Endothelial cell of umbilical vein (primary cell): Measurements from ENCODE around the gene PTPRT.

Experiments used
- FOS ChIP-seq: IDR thresholded peaks from 2 replicates; pipeline ENCODE4 v1.6.1; 2011; ENCODE audit warnings: mild to moderate bottlenecking, low read length, moderate library complexity, borderline replicate concordance; ENCODE audit not compliant: insufficient read depth
- TF ChIP-seq, protein P1 (sequence below): IDR thresholded peaks from 2 replicates; pipeline ENCODE4 v1.6.1; 2011; ENCODE audit not compliant: insufficient read depth, insufficient read length
- TF ChIP-seq, protein P2 (sequence below), 2 donors: IDR thresholded peaks; 1 replicate in 1 of 2; 2 replicates in 1 of 2; pipeline ENCODE4 v1.5.1; 2011; ENCODE audit warnings: low read length in 2 of 2, mild to moderate bottlenecking in 2 of 2, moderate library complexity in 2 of 2, control low read depth in 1 of 2, inconsistent platforms in 1 of 2, low read depth in 1 of 2; ENCODE audit not compliant: insufficient read depth in 1 of 2; ENCODE audit errors: extremely low read depth in 1 of 2

DNA sequence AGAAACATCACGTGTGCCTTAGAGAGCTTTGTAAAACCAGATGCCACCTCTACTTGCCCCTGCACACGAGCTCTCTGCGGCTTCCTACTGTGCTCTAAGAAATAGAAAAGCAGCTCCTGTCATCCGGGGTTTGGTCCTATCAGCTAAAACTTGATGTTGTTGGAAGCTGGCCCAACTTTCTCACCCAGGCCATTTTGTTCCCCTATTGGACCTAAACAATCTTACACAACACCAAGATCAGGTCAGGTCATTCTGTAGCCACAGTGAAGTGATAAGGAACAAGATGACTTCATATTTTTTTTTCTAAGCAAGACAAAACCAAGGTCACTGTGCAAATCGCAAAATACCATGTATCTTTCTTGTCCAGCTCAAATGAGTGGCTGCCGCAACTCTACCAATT, 486.0 kb downstream of the PTPRT start:
- TF ChIP-seq, protein P1, sequence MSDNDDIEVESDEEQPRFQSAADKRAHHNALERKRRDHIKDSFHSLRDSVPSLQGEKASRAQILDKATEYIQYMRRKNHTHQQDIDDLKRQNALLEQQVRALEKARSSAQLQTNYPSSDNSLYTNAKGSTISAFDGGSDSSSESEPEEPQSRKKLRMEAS = no peak
- TF ChIP-seq, protein P2, sequence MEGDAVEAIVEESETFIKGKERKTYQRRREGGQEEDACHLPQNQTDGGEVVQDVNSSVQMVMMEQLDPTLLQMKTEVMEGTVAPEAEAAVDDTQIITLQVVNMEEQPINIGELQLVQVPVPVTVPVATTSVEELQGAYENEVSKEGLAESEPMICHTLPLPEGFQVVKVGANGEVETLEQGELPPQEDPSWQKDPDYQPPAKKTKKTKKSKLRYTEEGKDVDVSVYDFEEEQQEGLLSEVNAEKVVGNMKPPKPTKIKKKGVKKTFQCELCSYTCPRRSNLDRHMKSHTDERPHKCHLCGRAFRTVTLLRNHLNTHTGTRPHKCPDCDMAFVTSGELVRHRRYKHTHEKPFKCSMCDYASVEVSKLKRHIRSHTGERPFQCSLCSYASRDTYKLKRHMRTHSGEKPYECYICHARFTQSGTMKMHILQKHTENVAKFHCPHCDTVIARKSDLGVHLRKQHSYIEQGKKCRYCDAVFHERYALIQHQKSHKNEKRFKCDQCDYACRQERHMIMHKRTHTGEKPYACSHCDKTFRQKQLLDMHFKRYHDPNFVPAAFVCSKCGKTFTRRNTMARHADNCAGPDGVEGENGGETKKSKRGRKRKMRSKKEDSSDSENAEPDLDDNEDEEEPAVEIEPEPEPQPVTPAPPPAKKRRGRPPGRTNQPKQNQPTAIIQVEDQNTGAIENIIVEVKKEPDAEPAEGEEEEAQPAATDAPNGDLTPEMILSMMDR (IDR thresholded peaks at IDR 0.05; ENCODE audit: extremely low read depth in 1 of 2, insufficient read depth in 1 of 2, low read depth in 1 of 2, low read length in 2 of 2) = no peak
- no peak for TF ChIP-seq FOS
